ENCODE results near the gene C1QTNF6.
A peak's percentile ranks its signal among the peaks of the same experiment; 100 is the strongest.

The C1QTNF6 gene

DNA sequence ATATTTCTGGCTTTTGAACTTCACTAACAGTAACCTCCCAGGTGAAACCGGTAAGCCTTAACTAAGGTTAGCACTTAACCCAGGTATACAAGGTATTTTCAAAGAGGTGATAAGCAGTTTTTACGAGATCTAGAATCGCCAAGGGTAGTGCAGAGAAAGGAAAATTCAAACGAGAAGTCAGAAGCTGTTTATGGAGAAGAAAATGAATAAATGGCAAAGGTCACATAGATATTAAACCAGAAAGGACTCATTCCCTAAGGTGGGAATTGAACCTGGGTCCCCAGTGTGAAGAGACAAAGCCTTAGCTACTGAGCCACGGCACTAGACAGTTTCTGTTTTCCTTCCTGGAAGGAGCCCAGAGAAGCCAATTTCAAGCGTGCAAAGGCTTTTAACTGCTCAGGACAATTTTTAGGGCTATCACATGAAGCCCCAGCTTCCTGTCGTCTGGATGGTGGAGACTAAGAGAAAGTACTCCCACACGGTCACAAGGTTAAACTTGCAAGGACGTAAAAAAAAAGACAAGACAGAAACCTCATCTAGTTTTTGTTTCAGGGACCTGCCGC is 5.7 kb upstream of the C1QTNF6 start:
- Histone ChIP-seq H3K4me3 (ENCODE audit: low read depth, low read length) (no peak overlapping the region), H3K9me3 (ENCODE audit: control insufficient read depth, insufficient read depth, low read depth, low read length) (no peaks in the 10 kb centered on the region), H3K27ac (ENCODE audit: extremely low read depth, low read depth, low read length) (no peak overlapping the region), H3K4me1 (ENCODE audit: control insufficient read depth, insufficient read depth, low read length) (peaks cover 6% of the 10 kb centered on the region; the same call in 1 of the 2 replicates), H3K36me3 (ENCODE audit: control insufficient read depth in 2 of 2, insufficient read depth in 1 of 2, low read length in 2 of 2) (no peaks in the 10 kb centered on the region)
- TF ChIP-seq ZNF610 (tag by site-specific recombination; IDR thresholded peaks at IDR 0.05; ENCODE audit: borderline replicate concordance), result 0 out of 2 replicates have a peak, but pooled peaks have one; percentile 32
- no peak for TF ChIP-seq ZNF433 (tag by site-specific recombination; IDR thresholded peaks at IDR 0.05; ENCODE audit: low read depth)
- TF ChIP-seq, protein P1, sequence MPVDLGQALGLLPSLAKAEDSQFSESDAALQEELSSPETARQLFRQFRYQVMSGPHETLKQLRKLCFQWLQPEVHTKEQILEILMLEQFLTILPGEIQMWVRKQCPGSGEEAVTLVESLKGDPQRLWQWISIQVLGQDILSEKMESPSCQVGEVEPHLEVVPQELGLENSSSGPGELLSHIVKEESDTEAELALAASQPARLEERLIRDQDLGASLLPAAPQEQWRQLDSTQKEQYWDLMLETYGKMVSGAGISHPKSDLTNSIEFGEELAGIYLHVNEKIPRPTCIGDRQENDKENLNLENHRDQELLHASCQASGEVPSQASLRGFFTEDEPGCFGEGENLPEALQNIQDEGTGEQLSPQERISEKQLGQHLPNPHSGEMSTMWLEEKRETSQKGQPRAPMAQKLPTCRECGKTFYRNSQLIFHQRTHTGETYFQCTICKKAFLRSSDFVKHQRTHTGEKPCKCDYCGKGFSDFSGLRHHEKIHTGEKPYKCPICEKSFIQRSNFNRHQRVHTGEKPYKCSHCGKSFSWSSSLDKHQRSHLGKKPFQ (tag by site-specific recombination; IDR thresholded peaks at IDR 0.05), result peak; percentile 89
- no peak for TF ChIP-seq ZNF560 (tag by site-specific recombination; IDR thresholded peaks at IDR 0.05; ENCODE audit: borderline replicate concordance)
- TF ChIP-seq, protein P2, sequence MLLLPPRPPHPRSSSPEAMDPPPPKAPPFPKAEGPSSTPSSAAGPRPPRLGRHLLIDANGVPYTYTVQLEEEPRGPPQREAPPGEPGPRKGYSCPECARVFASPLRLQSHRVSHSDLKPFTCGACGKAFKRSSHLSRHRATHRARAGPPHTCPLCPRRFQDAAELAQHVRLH (tag by site-specific recombination; IDR thresholded peaks at IDR 0.05), result peak; percentile 62
- TF ChIP-seq ZBTB17 (tag by site-specific recombination; IDR thresholded peaks at IDR 0.05), result peak; percentile 70
- TF ChIP-seq, protein P3, sequence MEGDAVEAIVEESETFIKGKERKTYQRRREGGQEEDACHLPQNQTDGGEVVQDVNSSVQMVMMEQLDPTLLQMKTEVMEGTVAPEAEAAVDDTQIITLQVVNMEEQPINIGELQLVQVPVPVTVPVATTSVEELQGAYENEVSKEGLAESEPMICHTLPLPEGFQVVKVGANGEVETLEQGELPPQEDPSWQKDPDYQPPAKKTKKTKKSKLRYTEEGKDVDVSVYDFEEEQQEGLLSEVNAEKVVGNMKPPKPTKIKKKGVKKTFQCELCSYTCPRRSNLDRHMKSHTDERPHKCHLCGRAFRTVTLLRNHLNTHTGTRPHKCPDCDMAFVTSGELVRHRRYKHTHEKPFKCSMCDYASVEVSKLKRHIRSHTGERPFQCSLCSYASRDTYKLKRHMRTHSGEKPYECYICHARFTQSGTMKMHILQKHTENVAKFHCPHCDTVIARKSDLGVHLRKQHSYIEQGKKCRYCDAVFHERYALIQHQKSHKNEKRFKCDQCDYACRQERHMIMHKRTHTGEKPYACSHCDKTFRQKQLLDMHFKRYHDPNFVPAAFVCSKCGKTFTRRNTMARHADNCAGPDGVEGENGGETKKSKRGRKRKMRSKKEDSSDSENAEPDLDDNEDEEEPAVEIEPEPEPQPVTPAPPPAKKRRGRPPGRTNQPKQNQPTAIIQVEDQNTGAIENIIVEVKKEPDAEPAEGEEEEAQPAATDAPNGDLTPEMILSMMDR (tag by site-specific recombination; IDR thresholded peaks at IDR 0.05), result no peak
- TF ChIP-seq, protein P4, sequence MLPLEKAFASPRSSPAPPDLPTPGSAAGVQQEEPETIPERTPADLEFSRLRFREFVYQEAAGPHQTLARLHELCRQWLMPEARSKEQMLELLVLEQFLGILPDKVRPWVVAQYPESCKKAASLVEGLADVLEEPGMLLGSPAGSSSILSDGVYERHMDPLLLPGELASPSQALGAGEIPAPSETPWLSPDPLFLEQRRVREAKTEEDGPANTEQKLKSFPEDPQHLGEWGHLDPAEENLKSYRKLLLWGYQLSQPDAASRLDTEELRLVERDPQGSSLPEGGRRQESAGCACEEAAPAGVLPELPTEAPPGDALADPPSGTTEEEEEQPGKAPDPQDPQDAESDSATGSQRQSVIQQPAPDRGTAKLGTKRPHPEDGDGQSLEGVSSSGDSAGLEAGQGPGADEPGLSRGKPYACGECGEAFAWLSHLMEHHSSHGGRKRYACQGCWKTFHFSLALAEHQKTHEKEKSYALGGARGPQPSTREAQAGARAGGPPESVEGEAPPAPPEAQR (tag by site-specific recombination; IDR thresholded peaks at IDR 0.05), result 0 out of 2 replicates have a peak, but pooled peaks have one; percentile 13
- TF ChIP-seq MYNN (tag by site-specific recombination; IDR thresholded peaks at IDR 0.05; ENCODE audit: borderline replicate concordance), result peak; percentile 28; the same call in 1 of the 2 replicates
- 0 out of 2 replicates have a peak, but pooled peaks have one; percentile 27 for TF ChIP-seq ZNF660 (tag by site-specific recombination; IDR thresholded peaks at IDR 0.05)
- peak; percentile 68; the same call in 1 of the 2 replicates for TF ChIP-seq ZEB2 (tag by site-specific recombination; IDR thresholded peaks at IDR 0.05)
- no peak for TF ChIP-seq ZNF768 (tag by site-specific recombination; IDR thresholded peaks at IDR 0.05)
- CTCF ChIA-PET, result interaction anchor here (0.6 to 1.7 kb wide), 4 partner anchors 16 to 247 kb away, joined by 3 to 5 read pairs (median 4); no protein-coding TSS in a partner anchor
- POLR2A ChIA-PET, result no interaction called here

DNA sequence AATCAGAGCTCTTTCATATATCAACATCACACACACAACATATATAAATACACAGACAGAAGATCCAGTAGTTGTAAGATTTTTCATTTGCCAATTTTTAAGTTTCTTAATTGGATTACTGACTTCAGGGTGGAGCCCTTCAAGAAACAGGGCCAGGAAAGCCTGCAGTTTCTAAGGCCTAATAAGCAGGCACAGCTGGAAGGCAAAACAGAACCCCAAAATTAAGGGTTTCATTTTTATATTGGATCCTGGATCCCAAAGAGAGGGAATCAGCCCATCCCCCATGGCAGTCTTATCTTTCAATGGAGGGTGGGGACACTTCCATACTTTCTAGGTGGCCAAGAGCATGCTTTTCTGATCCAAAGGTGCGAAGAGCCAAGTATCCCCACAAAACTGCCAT is 4.7 kb upstream of the C1QTNF6 start:
- peaks cover 9% of the 10 kb centered on the region; the same call in 1 of the 2 replicates for H3K4me1 ChIP-seq (ENCODE audit: control insufficient read depth, insufficient read depth, low read length)
- H3K27ac ChIP-seq (ENCODE audit: extremely low read depth, low read depth, low read length), result no peak overlapping the region
- TF ChIP-seq SETDB1 (IDR thresholded peaks at IDR 0.05; ENCODE audit: insufficient read length, low read length), result peak; percentile 84
- TF ChIP-seq HOXC10 (CRISPR knock-in tag; IDR thresholded peaks at IDR 0.05), result no peak
- TF ChIP-seq ZNF830 (tag by site-specific recombination; IDR thresholded peaks at IDR 0.05; ENCODE audit: low read depth), result no peak
- ChIA-PET CTCF (interaction anchor here (0.5 to 0.7 kb wide), 4 partner anchors 24 to 430 kb away, joined by 3 to 5 read pairs (median 3); no protein-coding TSS in a partner anchor), POLR2A (no interaction called here)
- H3K36me3 ChIP-seq (ENCODE audit: control insufficient read depth in 2 of 2, insufficient read depth in 1 of 2, low read length in 2 of 2), result no peaks in the 10 kb centered on the region
- H3K4me3 ChIP-seq (ENCODE audit: low read depth, low read length), result no peak overlapping the region
- no peaks in the 10 kb centered on the region for H3K9me3 ChIP-seq (ENCODE audit: control insufficient read depth, insufficient read depth, low read depth, low read length)

DNA sequence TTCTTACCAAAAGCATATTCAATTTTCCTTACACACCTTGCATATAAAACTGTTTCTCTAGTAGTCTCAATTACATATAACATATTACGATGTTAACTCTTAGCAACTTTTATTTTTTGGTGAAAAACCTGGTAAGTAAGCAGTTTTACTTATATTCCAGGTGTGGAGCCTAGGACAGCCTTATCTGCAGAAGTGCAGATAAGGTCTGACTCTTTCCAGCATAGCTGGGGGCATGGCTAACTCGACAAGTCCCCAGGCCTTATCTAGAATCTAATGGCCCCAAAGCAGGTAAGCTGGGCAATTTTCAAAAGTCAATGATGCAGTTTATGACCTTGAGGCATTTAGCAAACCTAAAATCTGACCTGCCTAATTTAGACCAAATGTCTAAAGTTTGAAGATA is 4.2 kb upstream of the C1QTNF6 start:
- Histone ChIP-seq H3K27ac (ENCODE audit: extremely low read depth, low read depth, low read length) (no peak overlapping the region), H3K4me3 (ENCODE audit: low read depth, low read length) (no peak overlapping the region), H3K4me1 (ENCODE audit: control insufficient read depth, insufficient read depth, low read length) (peaks cover 5% of the 10 kb centered on the region; the same call in 1 of the 2 replicates), H3K9me3 (ENCODE audit: control insufficient read depth, insufficient read depth, low read depth, low read length) (no peaks in the 10 kb centered on the region), H3K36me3 (ENCODE audit: control insufficient read depth in 2 of 2, insufficient read depth in 1 of 2, low read length in 2 of 2) (no peaks in the 10 kb centered on the region)
- CTCF ChIA-PET, result interaction anchor here (0.5 to 2.5 kb wide), 4 partner anchors 8 to 429 kb away, joined by 3 to 14 read pairs (median 3); no protein-coding TSS in a partner anchor
- POLR2A ChIA-PET, result no interaction called here
- TF ChIP-seq ZNF10 (tag by site-specific recombination; IDR thresholded peaks at IDR 0.05), result no peak
- no peak for TF ChIP-seq ZBTB20 (tag by site-specific recombination; IDR thresholded peaks at IDR 0.05)
